DMS79 treated with DMSO at 0.1 percent for 48 hours (cell line): ENCODE data around the gene GPC2.
"Not testable (repeated sequence)": the region's sequence is repeated elsewhere in the genome, so short reads cannot be mapped to it uniquely, and the experiment has no call there.

Source experiments
- DNase-seq: peaks from one replicate; lab custom pipeline; 2025; lab: John Stamatoyannopoulos, UW

GPC2 gene

GRCh38 chr7:100200693-100201092 lies 23.5 kb upstream of the GPC2 start:
- no peak for DNase-seq

- DNase-seq, result no peak
Observed at GRCh38 chr7:100198266-100198665, 21.1 kb upstream of the GPC2 start.

- not testable (repeated sequence) for DNase-seq
Observed at GRCh38 chr7:100195901-100196322, 18.7 kb upstream of the GPC2 start.

- DNase-seq, result no peak
Observed at GRCh38 chr7:100195222-100195621, 18.0 kb upstream of the GPC2 start.

GRCh38 chr7:100192969-100193368 lies 15.8 kb upstream of the GPC2 start:
- no peak for DNase-seq

- not testable (repeated sequence) for DNase-seq
Observed at GRCh38 chr7:100192281-100192862, 15.2 kb upstream of the GPC2 start.

- DNase-seq, result no peak
Observed at GRCh38 chr7:100191775-100192174, 14.6 kb upstream of the GPC2 start.

GRCh38 chr7:100190048-100190711 lies 13.0 kb upstream of the GPC2 start:
- DNase-seq, result peak; percentile 4

- DNase-seq, result no peak
Observed at GRCh38 chr7:100189061-100189460, 11.9 kb upstream of the GPC2 start.

GRCh38 chr7:100185726-100186125 lies 8.5 kb upstream of the GPC2 start:
- DNase-seq, result no peak

GRCh38 chr7:100183090-100183489 lies 5.9 kb upstream of the GPC2 start:
- not testable (repeated sequence) for DNase-seq

- DNase-seq, result not testable (repeated sequence)
Observed at GRCh38 chr7:100182616-100183015, 5.4 kb upstream of the GPC2 start.

- DNase-seq, result not testable (repeated sequence)
Observed at GRCh38 chr7:100180084-100180483, 2.9 kb upstream of the GPC2 start.

- DNase-seq, result peak; percentile 10
Observed at GRCh38 chr7:100176096-100177044, 811 bp downstream of the GPC2 start.

GRCh38 chr7:100175296-100175935 lies 1.8 kb downstream of the GPC2 start:
- no peak for DNase-seq

GRCh38 chr7:100174582-100174981 lies 2.6 kb downstream of the GPC2 start:
- DNase-seq, result no peak

GRCh38 chr7:100173806-100174495 lies 3.2 kb downstream of the GPC2 start:
- no peak for DNase-seq

GRCh38 chr7:100171840-100172239 lies 5.3 kb downstream of the GPC2 start:
- no peak for DNase-seq

- DNase-seq, result no peak
Observed at GRCh38 chr7:100171087-100171681, 6.0 kb downstream of the GPC2 start.

- DNase-seq, result no peak
Observed at GRCh38 chr7:100170101-100170897, 6.9 kb downstream of the GPC2 start.
